HepG2 (cell line): ENCODE results near the gene MFAP2. TPM values are rescaled to one million over a fixed set of nuclear protein-coding genes. Genes with fewer than 3 reads are reported as not detected.

ENCODE experiments used
- ELF1 ChIP-seq: sonication (generic); formaldehyde crosslinking; IDR thresholded peaks from 2 replicates; pipeline ENCODE4 v1.4.0; 2020; ENCODE audit warnings: missing genetic modification reagents
- FOXA1 ChIP-seq, 2 experiments: fragments of 450-650 bp in 1 of 2; sonication (generic) in 1 of 2; formaldehyde crosslinking in 1 of 2; IDR thresholded peaks; 2 replicates each; pipeline versions ENCODE4 v1.4.0 to v1.6.1; 2016 to 2020; ENCODE audit warnings: missing genetic modification reagents in 1 of 2
- FOXK1 ChIP-seq: sonication (generic); formaldehyde crosslinking; IDR thresholded peaks from 2 replicates; pipeline ENCODE4 v1.4.0; 2020; ENCODE audit warnings: low read depth, missing genetic modification reagents, borderline replicate concordance
- HOXA3 ChIP-seq: sonication (generic); formaldehyde crosslinking; IDR thresholded peaks from 2 replicates; pipeline ENCODE4 v1.5.0; 2020; ENCODE audit warnings: missing genetic modification reagents
- KAT8 ChIP-seq: IDR thresholded peaks from 2 replicates; pipeline ENCODE4 v1.6.1; 2016; ENCODE audit warnings: missing genetic modification reagents, missing compliant biosample characterization
- MIER3 ChIP-seq: IDR thresholded peaks from 2 replicates; pipeline ENCODE4 v1.6.1; 2016; ENCODE audit warnings: missing compliant biosample characterization, borderline replicate concordance
- MTA1 ChIP-seq: sonication (generic); formaldehyde crosslinking; IDR thresholded peaks from 2 replicates; pipeline ENCODE4 v1.4.0; 2020; ENCODE audit warnings: missing genetic modification reagents, mild to moderate bottlenecking, borderline replicate concordance
- PRDM10 ChIP-seq: sonication (generic); formaldehyde crosslinking; IDR thresholded peaks from 2 replicates; pipeline ENCODE4 v1.4.0; 2020; ENCODE audit warnings: low read depth, missing genetic modification reagents
- REPIN1 ChIP-seq: sonication (generic); formaldehyde crosslinking; IDR thresholded peaks from 2 replicates; pipeline ENCODE4 v1.8.0; 2022; ENCODE audit warnings: missing genetic modification reagents, low read depth, mild to moderate bottlenecking, borderline replicate concordance
- SRF ChIP-seq: IDR thresholded peaks from 2 replicates; pipeline ENCODE4 v1.6.1; 2011; ENCODE audit warnings: mild to moderate bottlenecking, low read depth, low read length, moderate library complexity
- TAF15 ChIP-seq: fragments of 200-400 bp; formaldehyde crosslinking; IDR thresholded peaks from one replicate; pipeline ENCODE4 v1.6.1; 2018; ENCODE audit warnings: mild to moderate bottlenecking, low read depth, low read length; ENCODE audit not compliant: poor library complexity, severe bottlenecking
- TBP ChIP-seq: sonication (generic); formaldehyde crosslinking; IDR thresholded peaks from 2 replicates; pipeline ENCODE4 v1.5.0; 2020; ENCODE audit warnings: missing genetic modification reagents
- YEATS4 ChIP-seq: sonication (generic); formaldehyde crosslinking; IDR thresholded peaks from 2 replicates; pipeline ENCODE4 v1.4.0; 2020; ENCODE audit warnings: missing genetic modification reagents, borderline replicate concordance
- ZKSCAN5 ChIP-seq: sonication (generic); formaldehyde crosslinking; IDR thresholded peaks from 2 replicates; pipeline ENCODE4 v1.5.1; 2020; ENCODE audit warnings: mild to moderate bottlenecking, missing genetic modification reagents
- ZNF33A ChIP-seq: sonication (generic); formaldehyde crosslinking; IDR thresholded peaks from 2 replicates; pipeline ENCODE4 v1.5.1; 2020; ENCODE audit warnings: missing genetic modification reagents, mild to moderate bottlenecking, moderate library complexity, borderline replicate concordance
- ZNF432 ChIP-seq: sonication (generic); formaldehyde crosslinking; IDR thresholded peaks from 2 replicates; pipeline ENCODE4 v1.5.0; 2020; ENCODE audit warnings: missing genetic modification reagents, mild to moderate bottlenecking, borderline replicate concordance
- ZNF616 ChIP-seq: sonication (generic); formaldehyde crosslinking; IDR thresholded peaks from 2 replicates; pipeline ENCODE4 v1.5.0; 2020; ENCODE audit warnings: low read depth, mild to moderate bottlenecking, missing genetic modification reagents
- ZNF7 ChIP-seq: IDR thresholded peaks from 2 replicates; pipeline ENCODE4 v1.6.1; 2016; ENCODE audit warnings: missing biosample characterization, missing genetic modification reagents
- ZNF878 ChIP-seq: sonication (generic); formaldehyde crosslinking; IDR thresholded peaks from 2 replicates; pipeline ENCODE4 v1.8.1; 2023; ENCODE audit warnings: mild to moderate bottlenecking, missing genetic modification reagents, moderate library complexity
- polyA plus RNA-seq, 8 experiments: library from polyadenylated mRNA; depleted of rRNA in 3 of 8; stranded (reverse) in 7 of 8; unstranded in 1 of 8; fragments of >200 nt; fragmentation: Illumina TruSeq in 4 of 8; extraction: Trizol in 4 of 8; gene quantifications; 2 replicates each; pipeline versions ENCODE4 v1.2.1 to v1.2.3, GENCODE V29; 2011 to 2016; ENCODE audit warnings: low read depth in 4 of 8, missing spikeins in 1 of 8, mixed read lengths in 1 of 8; ENCODE audit not compliant: insufficient read depth in 1 of 8
- total RNA-seq, 5 experiments: library from RNA; depleted of rRNA; stranded (reverse); fragments of >200 nt; fragmentation: Illumina TruSeq; extraction: Trizol; gene quantifications; 2 replicates each; pipeline ENCODE4 v1.2.3, GENCODE V29; 2016; ENCODE audit warnings: low read depth in 1 of 5
- TF ChIP-seq, protein P1 (sequence below): sonication (generic); formaldehyde crosslinking; conservative IDR thresholded peaks from 2 replicates; pipeline ENCODE4 v1.4.0; 2020; ENCODE audit warnings: missing genetic modification reagents
- TF ChIP-seq, protein P2 (sequence below): sonication (generic); formaldehyde crosslinking; IDR thresholded peaks from 2 replicates; pipeline ENCODE4 v1.4.0; 2020; ENCODE audit warnings: missing genetic modification reagents

MFAP2 gene
- total and polyA plus RNA-seq, 2 of the 13 experiments (the other 11 are each of a cell fraction or from before 2014, with no cell fraction given), result 1.1 to 1.4 TPM

DNA sequence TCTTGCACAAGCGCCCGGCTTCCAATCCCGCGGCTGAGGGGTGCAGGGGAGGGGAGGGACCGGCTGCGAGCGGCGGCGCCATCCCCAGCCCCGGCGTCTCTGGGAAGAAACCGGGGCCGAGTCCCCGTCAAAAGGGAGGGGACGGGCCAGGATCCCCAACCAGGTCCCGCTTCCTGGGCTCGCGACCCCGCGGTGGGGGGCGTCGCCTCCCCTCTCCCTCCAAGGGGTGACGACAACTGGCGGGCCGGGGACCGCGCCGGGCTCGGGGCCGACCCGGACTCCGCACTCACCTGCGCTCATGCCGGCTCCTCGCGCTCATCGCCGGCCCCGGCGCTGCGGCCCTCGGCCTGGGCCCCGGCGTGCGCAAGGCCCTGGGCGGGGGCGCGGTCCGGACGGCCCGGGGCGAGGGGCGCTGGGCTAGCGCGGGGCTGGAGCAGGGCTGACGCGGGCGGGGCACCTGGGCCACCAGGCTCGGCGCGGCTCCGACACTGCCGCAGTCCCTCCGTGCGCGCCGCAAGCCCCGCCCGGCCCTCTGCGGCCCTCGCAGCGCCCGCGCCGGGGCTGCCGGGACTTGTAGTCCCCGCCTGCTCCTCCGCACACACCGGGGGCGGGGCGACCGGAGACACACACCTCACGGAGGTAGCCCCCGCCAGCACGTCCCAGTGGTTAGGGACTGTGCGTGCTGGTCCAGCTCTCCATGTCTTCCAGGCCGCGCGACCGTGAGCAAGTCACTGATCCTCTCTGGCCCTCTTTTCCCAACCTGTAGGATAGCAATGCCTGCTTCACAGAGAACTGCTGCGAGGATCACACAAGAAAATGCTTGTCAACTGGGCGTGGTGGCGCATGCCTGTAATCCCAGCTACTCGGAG is 31.3 kb upstream of the MFAP2 start, which contains the start of gene ATP13A2 (continued):
- TF ChIP-seq, protein P1, sequence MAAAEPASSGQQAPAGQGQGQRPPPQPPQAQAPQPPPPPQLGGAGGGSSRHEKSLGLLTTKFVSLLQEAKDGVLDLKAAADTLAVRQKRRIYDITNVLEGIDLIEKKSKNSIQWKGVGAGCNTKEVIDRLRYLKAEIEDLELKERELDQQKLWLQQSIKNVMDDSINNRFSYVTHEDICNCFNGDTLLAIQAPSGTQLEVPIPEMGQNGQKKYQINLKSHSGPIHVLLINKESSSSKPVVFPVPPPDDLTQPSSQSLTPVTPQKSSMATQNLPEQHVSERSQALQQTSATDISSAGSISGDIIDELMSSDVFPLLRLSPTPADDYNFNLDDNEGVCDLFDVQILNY (CRISPR knock-in tag), result no peak
- TF ChIP-seq ZKSCAN5 (CRISPR knock-in tag) (no peak), HOXA3 (CRISPR knock-in tag) (peak; percentile 81), YEATS4 (CRISPR knock-in tag) (peak; percentile 49; the same call in 1 of the 2 replicates), TBP (CRISPR knock-in tag) (no peak), MTA1 (CRISPR knock-in tag) (no peak), SRF (no peak), ZNF33A (no peak), FOXK1 (CRISPR knock-in tag) (0 out of 2 replicates have a peak, but pooled peaks have one; percentile 27), FOXA1 (IDR thresholded peaks at IDR 0.05) (no peak), FOXA1 (CRISPR knock-in tag; IDR thresholded peaks at IDR 0.05) (no peak), KAT8 (CRISPR knock-in tag) (peak; percentile 36; the same call in 1 of the 2 replicates), ZNF7 (CRISPR knock-in tag) (no peak), ELF1 (peak; percentile 14; the same call in 1 of the 2 replicates), ZNF878 (CRISPR knock-in tag) (no peak), TAF15 (no peak), ZNF616 (CRISPR knock-in tag) (no peak), PRDM10 (CRISPR knock-in tag) (no peak), MIER3 (CRISPR knock-in tag) (no peak; the same call in 1 of the 2 replicates), ZNF432 (CRISPR knock-in tag) (no peak), REPIN1 (CRISPR knock-in tag) (no peak)
- TF ChIP-seq, protein P2, sequence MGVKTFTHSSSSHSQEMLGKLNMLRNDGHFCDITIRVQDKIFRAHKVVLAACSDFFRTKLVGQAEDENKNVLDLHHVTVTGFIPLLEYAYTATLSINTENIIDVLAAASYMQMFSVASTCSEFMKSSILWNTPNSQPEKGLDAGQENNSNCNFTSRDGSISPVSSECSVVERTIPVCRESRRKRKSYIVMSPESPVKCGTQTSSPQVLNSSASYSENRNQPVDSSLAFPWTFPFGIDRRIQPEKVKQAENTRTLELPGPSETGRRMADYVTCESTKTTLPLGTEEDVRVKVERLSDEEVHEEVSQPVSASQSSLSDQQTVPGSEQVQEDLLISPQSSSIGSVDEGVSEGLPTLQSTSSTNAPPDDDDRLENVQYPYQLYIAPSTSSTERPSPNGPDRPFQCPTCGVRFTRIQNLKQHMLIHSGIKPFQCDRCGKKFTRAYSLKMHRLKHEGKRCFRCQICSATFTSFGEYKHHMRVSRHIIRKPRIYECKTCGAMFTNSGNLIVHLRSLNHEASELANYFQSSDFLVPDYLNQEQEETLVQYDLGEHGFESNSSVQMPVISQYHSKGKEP (CRISPR knock-in tag), result no peak
